H1 (cell line): ENCODE results near the gene IL17D.
"Not testable (repeated sequence)": the region's sequence is repeated elsewhere in the genome, so short reads cannot be mapped to it uniquely, and the experiment has no call there.

Experiments
- ASH2L ChIP-seq: fragments of 200-600, 300-600 bp; sonication (generic); IDR thresholded peaks from one replicate; pipeline ENCODE4 v1.7.1; 2017; ENCODE audit warnings: low read length
- CTBP2 ChIP-seq: IDR thresholded peaks from 2 replicates; pipeline ENCODE4 v1.7.0; 2011; ENCODE audit warnings: borderline replicate concordance, mild to moderate bottlenecking, moderate library complexity, mixed read lengths, low read length; ENCODE audit not compliant: insufficient read depth, insufficient read length
- EP300 ChIP-seq, 2 experiments: IDR thresholded peaks; 1 replicate in 1 of 2; 2 replicates in 1 of 2; pipeline ENCODE4 v1.6.1; 2011 to 2012; ENCODE audit warnings: low read depth in 2 of 2, low read length in 2 of 2, mild to moderate bottlenecking in 2 of 2, borderline replicate concordance in 1 of 2, inconsistent platforms in 1 of 2, moderate library complexity in 1 of 2
- GTF2F1 ChIP-seq: IDR thresholded peaks from 2 replicates; pipeline ENCODE4 v1.6.1; 2012; ENCODE audit warnings: low read depth, low read length, improper control_type of control experiment, borderline replicate concordance
- HDAC6 ChIP-seq: IDR thresholded peaks from one replicate; pipeline ENCODE4 v1.7.1; 2012; ENCODE audit warnings: low read depth, mild to moderate bottlenecking, inconsistent platforms, low read length, moderate library complexity
- POLR2A ChIP-seq, 2 experiments: IDR thresholded peaks; 1 replicate in 1 of 2; 2 replicates in 1 of 2; pipeline ENCODE4 v1.6.1; 2011; ENCODE audit warnings: low read depth in 2 of 2, low read length in 2 of 2, mild to moderate bottlenecking in 2 of 2; ENCODE audit errors: control extremely low read depth in 1 of 2
- POLR2AphosphoS5 ChIP-seq: IDR thresholded peaks from 2 replicates; pipeline ENCODE4 v1.6.1; 2011; ENCODE audit warnings: low read depth, low read length
- RFX5 ChIP-seq: IDR thresholded peaks from 2 replicates; pipeline ENCODE4 v1.6.1; 2011; ENCODE audit warnings: low read depth, low read length, improper control_type of control experiment, borderline replicate concordance
- RNF2 ChIP-seq: fragments of 200-900, 300-1000 bp; sonication (generic); IDR thresholded peaks from 2 replicates; pipeline ENCODE4 v1.7.1; 2016; ENCODE audit warnings: borderline replicate concordance, low read depth, mild to moderate bottlenecking, antibody characterized with exemption, low read length; ENCODE audit not compliant: poor library complexity, severe bottlenecking; ENCODE audit errors: missing control alignments
- SP4 ChIP-seq: IDR thresholded peaks from 2 replicates; pipeline ENCODE4 v1.6.1; 2012; ENCODE audit warnings: low read length, inconsistent platforms
- TAF1 ChIP-seq: IDR thresholded peaks from 2 replicates; pipeline ENCODE4 v1.6.1; 2011; ENCODE audit warnings: mild to moderate bottlenecking, low read depth, low read length
- TF ChIP-seq, protein P1 (sequence below), 3 experiments: IDR thresholded peaks; 1 replicate in 2 of 3; 2 replicates in 1 of 3; pipeline versions ENCODE4 v1.5.1 to v1.6.1; 2011; ENCODE audit warnings: low read length in 3 of 3, mild to moderate bottlenecking in 3 of 3, inconsistent platforms in 2 of 3, low read depth in 1 of 3, moderate library complexity in 1 of 3; ENCODE audit not compliant: insufficient read depth in 1 of 3; ENCODE audit errors: control extremely low read depth in 1 of 3
- TF ChIP-seq, protein P2 (sequence below): IDR thresholded peaks from 2 replicates; pipeline ENCODE4 v1.6.1; 2012; ENCODE audit warnings: inconsistent platforms

DNA sequence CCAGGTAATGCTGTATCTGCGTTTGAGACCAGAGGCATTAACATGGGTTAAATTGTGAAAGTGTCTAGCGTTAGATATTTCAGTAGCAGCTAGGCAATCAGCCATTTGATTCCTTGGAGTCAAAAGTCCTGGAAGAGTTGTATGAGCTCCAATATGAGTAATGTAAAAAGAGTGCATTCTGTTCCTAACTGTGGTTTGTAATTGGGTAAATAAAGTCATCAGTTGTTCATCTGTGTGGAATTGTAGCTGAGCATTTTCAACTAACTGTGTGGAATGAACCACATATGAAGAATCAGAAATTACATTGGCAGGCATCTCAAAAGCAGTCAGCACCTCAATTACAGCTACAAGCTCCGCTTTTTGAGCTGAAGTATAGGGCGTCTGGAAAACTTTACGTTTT is 22.0 kb upstream of the IL17D start:
- not testable (repeated sequence) for TF ChIP-seq HDAC6; RFX5; POLR2AphosphoS5; POLR2A (IDR thresholded peaks at IDR 0.05; ENCODE audit: control extremely low read depth in 1 of 2, low read depth in 2 of 2, low read length in 2 of 2); ASH2L; EP300 (IDR thresholded peaks at IDR 0.05; ENCODE audit: borderline replicate concordance in 1 of 2, low read depth in 2 of 2, low read length in 2 of 2); TAF1; SP4; GTF2F1; CTBP2; RNF2
- TF ChIP-seq, protein P1, sequence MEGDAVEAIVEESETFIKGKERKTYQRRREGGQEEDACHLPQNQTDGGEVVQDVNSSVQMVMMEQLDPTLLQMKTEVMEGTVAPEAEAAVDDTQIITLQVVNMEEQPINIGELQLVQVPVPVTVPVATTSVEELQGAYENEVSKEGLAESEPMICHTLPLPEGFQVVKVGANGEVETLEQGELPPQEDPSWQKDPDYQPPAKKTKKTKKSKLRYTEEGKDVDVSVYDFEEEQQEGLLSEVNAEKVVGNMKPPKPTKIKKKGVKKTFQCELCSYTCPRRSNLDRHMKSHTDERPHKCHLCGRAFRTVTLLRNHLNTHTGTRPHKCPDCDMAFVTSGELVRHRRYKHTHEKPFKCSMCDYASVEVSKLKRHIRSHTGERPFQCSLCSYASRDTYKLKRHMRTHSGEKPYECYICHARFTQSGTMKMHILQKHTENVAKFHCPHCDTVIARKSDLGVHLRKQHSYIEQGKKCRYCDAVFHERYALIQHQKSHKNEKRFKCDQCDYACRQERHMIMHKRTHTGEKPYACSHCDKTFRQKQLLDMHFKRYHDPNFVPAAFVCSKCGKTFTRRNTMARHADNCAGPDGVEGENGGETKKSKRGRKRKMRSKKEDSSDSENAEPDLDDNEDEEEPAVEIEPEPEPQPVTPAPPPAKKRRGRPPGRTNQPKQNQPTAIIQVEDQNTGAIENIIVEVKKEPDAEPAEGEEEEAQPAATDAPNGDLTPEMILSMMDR (IDR thresholded peaks at IDR 0.05; ENCODE audit: control extremely low read depth in 1 of 3, insufficient read depth in 1 of 3, low read depth in 1 of 3, low read length in 3 of 3), result not testable (repeated sequence)
- TF ChIP-seq, protein P2, sequence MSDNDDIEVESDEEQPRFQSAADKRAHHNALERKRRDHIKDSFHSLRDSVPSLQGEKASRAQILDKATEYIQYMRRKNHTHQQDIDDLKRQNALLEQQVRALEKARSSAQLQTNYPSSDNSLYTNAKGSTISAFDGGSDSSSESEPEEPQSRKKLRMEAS, result not testable (repeated sequence)
